Right lobe of liver (tissue), 4 donors: Measurements from ENCODE around the gene SVEP1.

Experiments used
- CTCF ChIP-seq, 4 donors: fragments of 200-600 bp in 3 of 4; fragments of 450-650 bp in 1 of 4; IDR thresholded peaks; one replicate each; pipeline versions ENCODE4 v1.5.1 to v1.8.0; 2016 to 2022; ENCODE audit warnings: antibody characterized with exemption in 4 of 4, mild to moderate bottlenecking in 2 of 4
- POLR2A ChIP-seq: fragments of 450-650 bp; IDR thresholded peaks from one replicate; pipeline ENCODE4 v1.6.1; 2017; ENCODE audit warnings: antibody characterized with exemption, mild to moderate bottlenecking
- donor health status: DM: no; HTN: no; CAD: no.
- donor health status: DM: no; HTN: no; CAD: no.
- donor health status: DM: no; HTN: yes; CAD: no.

DNA sequence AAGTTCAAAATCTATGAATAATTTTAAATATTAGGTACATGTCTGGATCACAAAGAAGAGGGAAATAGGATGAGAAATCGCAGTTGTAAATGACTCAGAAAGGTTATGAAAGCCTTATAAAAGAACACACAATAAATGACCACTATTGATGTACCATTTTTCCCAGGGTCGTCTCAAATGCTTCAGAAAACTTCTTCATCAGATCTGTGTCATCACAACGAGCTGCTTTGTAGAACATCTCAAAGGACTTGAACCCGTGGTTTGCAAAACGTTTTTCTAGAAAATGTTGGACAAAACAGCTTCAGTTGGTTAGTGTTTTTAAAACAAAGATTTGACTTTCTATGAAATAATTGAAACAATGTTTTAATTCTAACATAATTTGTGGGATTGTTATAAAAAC, 100.1 kb downstream of the SVEP1 start:
- TF ChIP-seq CTCF (IDR thresholded peaks at IDR 0.05): no peak
- TF ChIP-seq POLR2A: no peak
